T-helper 2 cell treated with Interferon-gamma antibody and Interleukin-4, amounts not matched to agents 5 μg/mL and 100 μg/mL, for 36 hours (primary cell): ENCODE measurements around the gene MRGPRX3.
"Not testable (repeated sequence)": the region's sequence is repeated elsewhere in the genome, so short reads cannot be mapped to it uniquely, and the experiment has no call there.

ENCODE experiments used
- DNase-seq: peaks from one replicate; pipeline ENCODE4 v3.0.0; 2021; ENCODE audit warnings: low spot score
- H3K27ac Mint-ChIP-seq: one replicate; pipeline ENCODE4 v1.8.0; 2021; ENCODE audit warnings: mild to moderate bottlenecking, mixed read lengths
- H3K27me3 Mint-ChIP-seq: one replicate; pipeline ENCODE4 v1.8.0; 2021; ENCODE audit warnings: low read depth, mixed read lengths
- H3K36me3 Mint-ChIP-seq: one replicate; pipeline ENCODE4 v1.8.0; 2021; ENCODE audit warnings: low read depth, mixed read lengths
- H3K4me1 Mint-ChIP-seq: one replicate; pipeline ENCODE4 v1.8.0; 2021; ENCODE audit warnings: low read depth, mixed read lengths
- H3K4me3 Mint-ChIP-seq: one replicate; pipeline ENCODE4 v1.8.0; 2022; ENCODE audit warnings: mild to moderate bottlenecking, moderate library complexity, mixed read lengths
- H3K9me3 Mint-ChIP-seq: one replicate; pipeline ENCODE4 v1.8.0; 2021; ENCODE audit warnings: mixed read lengths

MRGPRX3 gene

GRCh38 chr11:18132341-18132740 lies at the start of gene MRGPRX3:
TSS of gene MRGPRX3 (plus strand) at chr11:18132571. CDS start at chr11:18137203, 4,632 bp downstream.
- H3K9me3 Mint-ChIP-seq, result no peaks in the 10 kb centered on the region
- H3K36me3 Mint-ChIP-seq, result no peaks in the 10 kb centered on the region
- no peak within 1 kb of the TSS for H3K27ac Mint-ChIP-seq
- H3K27me3 Mint-ChIP-seq, result peaks cover 29% of the 10 kb centered on the region
- H3K4me1 Mint-ChIP-seq, result no peaks in the 10 kb centered on the region
- no peak for DNase-seq
- H3K4me3 Mint-ChIP-seq, result no peak within 1 kb of the TSS

DNA sequence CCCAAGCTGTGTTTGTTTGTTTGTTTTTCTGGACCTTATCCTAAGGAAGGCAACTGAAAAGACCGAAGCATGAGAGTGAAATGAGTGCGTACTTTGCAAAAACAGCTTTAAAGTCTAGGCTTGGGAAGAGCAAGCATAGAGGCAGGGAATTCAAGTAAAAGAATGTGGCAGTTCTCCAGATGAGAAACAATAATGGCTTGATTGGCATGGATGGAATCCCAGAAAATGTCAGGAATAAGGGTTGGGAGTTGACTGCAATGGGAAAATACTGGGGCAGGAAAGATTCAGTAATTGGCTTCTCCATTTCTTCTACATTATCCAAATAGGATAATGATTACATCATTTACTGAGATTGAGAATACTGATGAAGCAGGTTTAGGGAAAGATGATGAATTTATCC lies 44.0 kb upstream of the MRGPRX3 start:
- H3K27ac Mint-ChIP-seq, result no peak overlapping the region

GRCh38 chr11:18088966-18089365 lies 43.4 kb upstream of the MRGPRX3 start:
- Mint-ChIP-seq H3K27me3 (no peaks in the 10 kb centered on the region), H3K36me3 (peaks cover 46% of the 10 kb centered on the region), H3K4me3 (no peak overlapping the region), H3K4me1 (peaks cover 3% of the 10 kb centered on the region), H3K27ac (no peak overlapping the region), H3K9me3 (no peaks in the 10 kb centered on the region)
- no peak for DNase-seq

More for the DNA sequence above, 44.0 kb upstream of the MRGPRX3 start:
- Mint-ChIP-seq H3K4me3 (no peak overlapping the region), H3K4me1 (peaks cover 3% of the 10 kb centered on the region), H3K36me3 (peaks cover 50% of the 10 kb centered on the region), H3K27me3 (no peaks in the 10 kb centered on the region), H3K9me3 (no peaks in the 10 kb centered on the region)
- DNase-seq, result no peak

- Mint-ChIP-seq H3K36me3 (peaks cover 51% of the 10 kb centered on the region), H3K27me3 (no peaks in the 10 kb centered on the region), H3K27ac (no peak overlapping the region), H3K9me3 (no peaks in the 10 kb centered on the region), H3K4me1 (peaks cover 3% of the 10 kb centered on the region), H3K4me3 (no peak overlapping the region)
- DNase-seq, result no peak
Measured at GRCh38 chr11:18091731-18092130, 40.6 kb upstream of the MRGPRX3 start.

DNA sequence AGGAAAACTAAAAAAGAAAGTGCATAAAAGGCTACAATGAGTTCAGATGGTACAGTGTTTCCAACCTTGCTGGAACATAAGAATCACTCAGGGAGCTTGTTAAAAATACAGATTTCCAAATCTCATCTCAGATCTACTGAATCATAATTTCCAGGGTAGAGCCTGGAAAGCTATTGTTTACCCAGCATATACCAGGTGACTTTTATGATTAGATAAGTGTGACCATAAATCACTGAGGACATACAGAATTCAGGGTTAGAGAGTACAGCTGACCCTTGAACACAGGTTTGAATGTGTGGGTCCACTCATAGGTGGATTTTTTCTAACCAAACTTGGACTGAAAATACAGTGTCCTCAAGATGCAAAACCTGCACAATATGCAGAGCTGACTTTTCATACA lies 38.4 kb upstream of the MRGPRX3 start:
- peaks cover 3% of the 10 kb centered on the region for H3K4me1 Mint-ChIP-seq
- H3K9me3 Mint-ChIP-seq, result no peaks in the 10 kb centered on the region
- peaks cover 35% of the 10 kb centered on the region for H3K36me3 Mint-ChIP-seq
- no peak overlapping the region for H3K4me3 Mint-ChIP-seq
- no peaks in the 10 kb centered on the region for H3K27me3 Mint-ChIP-seq
- no peak for DNase-seq
- H3K27ac Mint-ChIP-seq, result no peak overlapping the region

- DNase-seq, result no peak
- no peaks in the 10 kb centered on the region for H3K27me3 Mint-ChIP-seq
- H3K36me3 Mint-ChIP-seq, result peaks cover 32% of the 10 kb centered on the region
- no peak overlapping the region for H3K27ac Mint-ChIP-seq
- no peaks in the 10 kb centered on the region for H3K9me3 Mint-ChIP-seq
- peaks cover 23% of the 10 kb centered on the region for H3K4me1 Mint-ChIP-seq
- H3K4me3 Mint-ChIP-seq, result no peak overlapping the region
Measured at GRCh38 chr11:18100926-18101656, 31.3 kb upstream of the MRGPRX3 start.

GRCh38 chr11:18105086-18105801 lies 27.1 kb upstream of the MRGPRX3 start:
- peaks cover 28% of the 10 kb centered on the region for H3K36me3 Mint-ChIP-seq
- H3K27ac Mint-ChIP-seq, result peak overlapping the region; percentile 91
- no peak for DNase-seq
- H3K27me3 Mint-ChIP-seq, result peaks cover 1% of the 10 kb centered on the region
- peaks cover 25% of the 10 kb centered on the region for H3K4me1 Mint-ChIP-seq
- no peaks in the 10 kb centered on the region for H3K9me3 Mint-ChIP-seq
- peak overlapping the region; percentile 94 for H3K4me3 Mint-ChIP-seq

- DNase-seq, result peak; percentile 89
- Mint-ChIP-seq H3K27ac (peak within 1 kb of the TSS; percentile 91), H3K4me1 (peaks cover 23% of the 10 kb centered on the region), H3K4me3 (peak within 1 kb of the TSS; percentile 94), H3K36me3 (peaks cover 25% of the 10 kb centered on the region), H3K9me3 (no peaks in the 10 kb centered on the region), H3K27me3 (peaks cover 8% of the 10 kb centered on the region)
Measured at GRCh38 chr11:18105802-18106574, 26.4 kb upstream of the MRGPRX3 start, which contains the start of gene SAAL1. TSS of gene SAAL1 (minus strand) at chr11:18106082. CDS start at chr11:18106041, 41 bp downstream.

GRCh38 chr11:18106688-18107087 lies 25.7 kb upstream of the MRGPRX3 start:
- Mint-ChIP-seq H3K27ac (no peak overlapping the region), H3K36me3 (peaks cover 19% of the 10 kb centered on the region), H3K27me3 (peaks cover 8% of the 10 kb centered on the region), H3K4me1 (peaks cover 19% of the 10 kb centered on the region), H3K9me3 (no peaks in the 10 kb centered on the region), H3K4me3 (peak overlapping the region; percentile 94)
- no peak for DNase-seq

GRCh38 chr11:18108254-18108653 lies 24.1 kb upstream of the MRGPRX3 start:
- H3K27me3 Mint-ChIP-seq, result peaks cover 11% of the 10 kb centered on the region

DNA sequence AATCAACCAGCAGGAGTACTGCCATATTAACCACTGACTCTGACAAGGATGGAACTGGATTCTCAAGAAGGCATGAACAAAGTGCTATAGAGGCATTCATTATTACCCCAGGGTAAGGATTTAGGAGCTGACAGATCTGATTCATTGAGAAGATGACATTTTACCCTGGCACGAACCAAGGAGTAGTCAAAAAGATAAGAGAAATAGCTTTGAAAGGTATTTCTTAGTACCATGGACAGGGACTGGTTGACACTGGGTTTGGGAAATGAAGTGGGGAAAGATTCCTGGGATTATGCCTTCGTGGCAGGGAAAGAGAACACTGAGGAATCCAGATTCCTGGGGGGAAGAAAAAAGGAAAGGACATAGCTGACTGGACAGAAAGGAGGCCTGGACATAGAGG lies 21.4 kb upstream of the MRGPRX3 start:
- no peaks in the 10 kb centered on the region for H3K9me3 Mint-ChIP-seq
- peaks cover 4% of the 10 kb centered on the region for H3K4me1 Mint-ChIP-seq
- H3K4me3 Mint-ChIP-seq, result no peak overlapping the region
- H3K36me3 Mint-ChIP-seq, result no peaks in the 10 kb centered on the region
- H3K27me3 Mint-ChIP-seq, result peaks cover 19% of the 10 kb centered on the region
- DNase-seq, result no peak
- no peak overlapping the region for H3K27ac Mint-ChIP-seq

More at GRCh38 chr11:18108254-18108653, 24.1 kb upstream of the MRGPRX3 start:
- H3K36me3 Mint-ChIP-seq, result peaks cover 5% of the 10 kb centered on the region
- DNase-seq, result no peak
- no peaks in the 10 kb centered on the region for H3K9me3 Mint-ChIP-seq
- no peak overlapping the region for H3K4me3 Mint-ChIP-seq
- H3K27ac Mint-ChIP-seq, result no peak overlapping the region
- peaks cover 14% of the 10 kb centered on the region for H3K4me1 Mint-ChIP-seq

DNA sequence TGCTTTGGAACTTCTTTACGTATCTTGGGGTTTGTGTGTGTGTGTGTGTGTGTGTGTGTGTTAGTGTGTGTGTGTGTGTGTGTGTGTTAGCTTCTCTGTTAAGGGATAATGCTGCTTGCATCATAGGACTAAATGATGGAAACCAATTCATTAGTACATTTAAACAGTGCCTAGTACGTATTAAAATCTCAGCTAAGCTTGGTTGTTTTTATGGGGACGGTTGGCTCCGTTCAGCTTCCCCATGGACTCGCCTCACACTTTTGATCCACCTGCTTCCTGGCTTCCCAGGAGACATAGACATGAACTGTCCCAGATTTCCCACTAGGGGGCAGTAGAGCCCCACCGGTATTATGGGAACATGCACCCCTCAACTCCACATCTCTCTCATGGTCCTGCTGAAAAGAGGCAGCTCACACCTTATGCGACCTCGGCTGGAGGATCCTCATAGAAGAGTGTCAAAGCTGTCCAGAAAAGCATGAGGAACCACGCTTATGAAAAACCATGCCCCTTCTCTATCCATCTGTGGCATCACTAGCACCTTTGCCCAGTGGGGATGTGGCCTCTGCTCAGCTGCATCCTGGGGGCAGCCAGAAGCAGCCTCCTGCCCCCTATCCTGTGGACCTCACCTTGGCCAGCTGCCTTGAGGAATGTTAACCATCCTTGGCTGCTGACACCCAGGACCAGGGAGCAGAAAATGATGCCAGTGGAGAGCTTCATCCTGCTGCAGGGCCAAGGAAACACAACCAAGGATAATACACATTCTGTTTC lies 16.8 kb upstream of the MRGPRX3 start:
- DNase-seq, result peak; percentile 54
- Mint-ChIP-seq H3K27ac (no peak overlapping the region), H3K4me1 (no peaks in the 10 kb centered on the region), H3K9me3 (no peaks in the 10 kb centered on the region), H3K27me3 (peaks cover 15% of the 10 kb centered on the region), H3K4me3 (no peak overlapping the region), H3K36me3 (no peaks in the 10 kb centered on the region)

- not testable (repeated sequence) for H3K9me3 Mint-ChIP-seq, DNase-seq, H3K4me1 Mint-ChIP-seq, H3K4me3 Mint-ChIP-seq, H3K27ac Mint-ChIP-seq, H3K36me3 Mint-ChIP-seq
- H3K27me3 Mint-ChIP-seq, result peaks cover 11% of the 10 kb centered on the region
Measured at GRCh38 chr11:18121331-18121828, 11.0 kb upstream of the MRGPRX3 start.
